SIG-M5 treated with dmso at 0.1 percent for 504 hours (cell line): Measurements from ENCODE around the gene CNTN4.
"Not testable (repeated sequence)": the region's sequence is repeated elsewhere in the genome, so short reads cannot be mapped to it uniquely, and the experiment has no call there.

ENCODE experiments used
- DNase-seq: peaks from one replicate; lab custom pipeline; 2025; ENCODE audit not compliant: unreplicated experiment; lab: John Stamatoyannopoulos, UW

The CNTN4 gene

GRCh38 chr3:2512881-2513280, 414.2 kb downstream of the CNTN4 start:
- no peak for DNase-seq

GRCh38 chr3:2513986-2514385, 415.3 kb downstream of the CNTN4 start:
- no peak for DNase-seq

DNA sequence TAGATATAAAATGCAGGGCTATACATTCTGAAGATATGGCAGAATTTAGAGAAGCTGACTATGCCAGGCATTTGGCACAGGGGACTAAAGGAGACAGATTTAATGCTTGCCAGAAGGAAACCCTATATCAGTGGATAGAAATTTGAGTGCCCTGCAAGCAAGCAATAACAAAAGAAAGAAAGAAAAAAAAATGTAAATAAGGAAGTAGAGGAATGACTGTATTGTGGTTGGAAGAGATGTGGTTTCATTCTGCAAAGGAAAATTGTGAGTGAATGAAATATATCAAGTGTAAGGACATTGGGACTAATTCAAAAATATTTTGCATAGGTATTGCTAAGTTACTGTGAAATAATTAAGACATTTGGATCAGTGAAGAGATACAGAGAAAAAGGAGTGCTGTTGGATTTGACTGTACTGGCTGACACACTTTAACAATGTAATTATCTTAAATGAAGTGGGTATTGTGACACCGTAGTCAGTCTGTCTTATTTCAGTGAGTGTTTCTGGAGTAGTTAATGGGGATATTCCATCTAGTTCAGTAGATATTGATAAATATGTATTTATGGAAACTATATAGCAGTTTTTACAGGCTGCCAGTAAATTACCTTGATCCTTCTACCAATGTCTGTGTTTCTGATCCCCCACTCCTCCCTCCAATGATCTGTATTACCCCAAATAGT, 418.2 kb downstream of the CNTN4 start:
- DNase-seq: no peak

DNA sequence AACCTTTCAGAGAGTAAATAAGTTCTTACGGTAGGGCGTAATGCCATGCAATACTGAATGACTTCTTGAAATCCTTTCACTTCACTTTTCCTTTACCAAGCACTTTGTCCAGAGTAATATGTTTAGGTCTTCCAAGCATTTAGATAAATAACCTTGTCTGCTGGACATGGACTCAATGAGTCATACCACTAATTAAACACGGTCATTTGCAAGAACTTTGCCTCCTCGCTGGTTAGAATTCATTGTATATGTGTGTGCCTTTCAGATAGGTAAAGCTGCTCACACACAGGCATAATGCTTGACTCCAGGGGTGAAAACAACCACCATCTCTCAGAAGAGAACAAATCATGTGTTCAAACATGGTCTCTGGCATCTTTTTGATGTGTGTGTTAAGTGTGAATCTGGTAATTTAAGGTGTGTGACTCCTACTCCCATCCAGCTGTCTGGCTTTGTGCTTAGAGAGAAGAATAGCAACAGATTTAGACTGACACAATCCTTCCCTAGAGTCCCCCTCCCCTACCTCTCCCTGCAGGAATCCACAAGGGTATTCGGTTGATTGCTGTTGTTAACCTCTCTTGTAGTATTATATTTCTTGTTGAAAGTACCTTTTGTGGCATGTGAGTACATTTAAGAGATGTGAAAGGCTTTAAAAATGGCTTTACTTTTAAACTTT, 419.0 kb downstream of the CNTN4 start:
- no peak for DNase-seq

- DNase-seq: no peak
Observed at GRCh38 chr3:2523281-2523836, 424.7 kb downstream of the CNTN4 start.

DNA sequence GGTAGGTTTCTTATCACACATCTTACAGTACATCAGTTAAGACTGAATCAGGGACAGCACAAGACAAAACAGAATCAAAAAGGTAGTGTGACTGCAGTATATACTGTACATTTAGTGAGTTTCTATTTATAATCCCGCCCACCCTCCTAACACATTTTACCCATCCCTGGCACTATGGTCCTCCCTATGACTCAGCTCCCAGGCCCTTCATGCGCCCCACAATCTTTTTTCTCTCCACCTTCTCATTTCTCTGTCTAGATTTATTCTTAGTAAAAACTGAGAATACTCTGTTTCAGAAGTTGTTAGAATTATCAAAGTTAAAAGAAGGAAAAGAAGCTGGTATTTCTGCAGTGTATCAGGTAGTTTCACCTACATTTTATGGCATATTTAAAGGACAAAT, 427.3 kb downstream of the CNTN4 start:
- no peak for DNase-seq

DNA sequence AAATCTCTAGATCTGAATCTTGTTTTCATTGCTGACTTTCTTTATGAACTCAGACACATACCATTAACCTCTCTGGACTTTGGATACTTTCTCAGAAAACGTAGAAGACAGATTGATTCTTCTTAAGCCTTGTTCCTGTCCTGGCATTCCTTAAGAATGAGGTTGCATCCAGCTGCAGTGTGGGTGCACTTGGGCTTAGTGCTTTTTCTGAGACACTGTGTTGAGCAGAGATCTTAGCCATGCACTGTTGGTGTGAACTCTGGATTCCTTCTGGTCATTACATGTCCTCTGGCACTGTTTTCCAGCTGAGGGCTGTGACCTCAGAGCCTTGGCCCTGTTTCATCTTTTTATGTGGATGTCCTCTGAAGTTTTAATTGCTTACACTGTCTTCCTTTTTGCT, 428.3 kb downstream of the CNTN4 start:
- DNase-seq: no peak

DNA sequence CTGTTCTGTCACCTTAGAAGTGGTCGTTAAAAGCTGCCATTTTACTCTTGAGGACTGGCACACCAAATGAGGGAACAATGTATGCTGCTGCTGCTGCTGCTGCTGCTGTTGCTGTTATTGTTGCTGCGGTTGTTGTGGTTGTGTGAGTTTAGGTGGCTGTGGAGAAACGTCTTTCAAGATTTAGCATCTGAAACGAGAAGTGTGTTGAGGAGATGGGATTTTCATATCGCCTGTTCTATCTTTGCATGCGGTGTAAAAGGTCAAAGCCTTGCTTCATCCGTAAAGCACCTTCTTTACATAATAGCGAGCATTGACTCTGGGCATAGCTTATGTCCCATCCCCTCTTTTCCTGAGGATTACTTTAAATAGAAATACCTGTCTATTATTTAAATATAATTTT, 428.7 kb downstream of the CNTN4 start:
- DNase-seq: not testable (repeated sequence)

GRCh38 chr3:2534767-2535166, 436.1 kb downstream of the CNTN4 start:
- DNase-seq: not testable (repeated sequence)

DNA sequence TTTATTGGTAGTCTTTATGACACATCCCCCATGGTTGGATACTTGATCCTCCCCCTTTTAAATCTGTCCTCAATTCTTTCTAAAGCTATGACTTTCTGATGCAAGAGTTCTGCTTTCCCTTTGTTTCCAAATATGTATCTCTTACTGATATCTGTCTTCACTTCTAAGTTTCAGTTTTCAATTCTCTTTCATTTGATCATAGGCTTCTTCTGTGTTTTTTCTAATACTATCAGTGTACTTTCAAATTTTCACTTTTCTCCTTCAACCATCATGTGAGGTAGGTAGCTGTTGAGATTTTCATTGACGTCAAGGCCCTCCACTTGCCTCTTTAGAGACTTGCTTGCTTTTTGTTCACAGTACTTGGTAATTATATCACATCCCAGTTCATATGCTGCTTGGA, 436.5 kb downstream of the CNTN4 start:
- DNase-seq: no peak

GRCh38 chr3:2536575-2536974, 437.9 kb downstream of the CNTN4 start:
- DNase-seq: no peak

DNA sequence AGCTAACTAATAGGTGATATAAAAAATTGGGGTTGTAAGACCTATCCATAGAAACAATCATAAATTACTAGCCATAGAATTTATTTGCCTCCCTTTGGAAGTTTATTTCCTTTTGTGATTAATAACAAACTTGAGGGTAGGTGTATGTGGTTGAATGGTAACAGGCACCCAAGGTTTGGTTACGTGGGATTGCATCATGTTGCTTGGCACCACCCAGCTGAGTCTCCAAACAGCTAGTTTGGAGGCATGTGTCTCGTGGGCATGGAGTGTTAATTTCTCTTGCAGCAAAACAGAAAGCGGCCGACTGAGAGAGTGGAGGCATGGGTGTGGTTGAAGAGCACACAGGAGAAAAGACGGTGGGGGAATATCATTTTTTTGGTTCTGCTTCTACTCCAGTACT, 441.4 kb downstream of the CNTN4 start:
- DNase-seq: no peak

GRCh38 chr3:2543247-2543646, 444.6 kb downstream of the CNTN4 start:
- DNase-seq: no peak

DNA sequence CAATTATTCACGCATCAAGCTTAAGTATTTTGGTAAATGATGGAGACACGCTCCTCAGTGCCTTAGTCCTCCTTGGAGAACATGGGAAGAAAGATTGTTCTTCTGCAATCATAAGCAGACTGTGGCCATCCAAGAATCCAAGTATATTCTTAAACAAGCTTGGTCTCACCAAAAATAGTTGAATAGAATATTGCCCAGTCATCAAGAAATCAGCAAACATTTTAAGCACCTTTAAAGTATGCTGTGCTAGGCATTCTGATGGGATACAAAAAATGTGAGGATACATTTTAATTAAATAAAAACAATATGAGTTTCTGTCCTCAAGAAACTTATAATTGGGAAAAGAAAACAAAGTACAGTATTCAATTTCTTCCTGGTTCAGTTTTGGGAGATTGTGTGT, 445.5 kb downstream of the CNTN4 start:
- no peak for DNase-seq

DNA sequence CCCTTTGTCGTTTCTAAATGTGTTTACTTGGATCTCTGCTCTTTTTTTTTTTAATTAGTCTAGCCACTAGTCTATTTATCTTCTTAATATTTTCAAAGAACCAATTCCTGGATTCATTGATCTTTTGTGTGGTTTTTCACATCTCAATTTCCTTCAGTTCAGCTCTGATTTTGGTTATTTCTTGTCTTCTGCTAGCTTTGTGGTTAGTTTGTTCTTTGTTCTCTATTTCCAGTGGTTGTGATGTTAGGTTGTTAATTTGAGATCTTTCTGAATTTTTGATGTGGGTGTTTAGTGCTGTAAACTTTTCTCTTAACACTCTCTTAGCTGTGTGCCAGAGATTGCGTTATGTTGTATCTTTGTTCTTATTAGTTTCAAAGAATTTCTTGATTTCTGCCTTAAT, 446.1 kb downstream of the CNTN4 start:
- DNase-seq: no peak

DNA sequence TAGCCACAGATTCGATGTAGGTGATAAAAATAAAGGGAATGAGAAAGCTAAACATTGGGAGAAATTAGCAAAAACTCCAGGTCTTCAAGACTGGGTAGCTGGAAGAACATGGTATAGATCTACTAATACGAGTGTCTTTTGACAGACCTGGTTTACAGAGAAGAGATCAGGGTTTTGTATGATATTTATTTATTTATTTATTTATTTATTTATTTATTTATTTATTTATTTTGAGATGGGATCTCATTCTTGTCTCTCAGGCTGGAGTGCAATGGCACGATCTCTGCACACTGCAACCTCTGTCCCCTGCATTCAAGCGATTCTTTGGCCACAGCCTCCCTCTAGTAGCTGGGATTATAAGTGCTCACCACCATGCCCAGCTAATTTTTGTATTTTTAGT, 448.4 kb downstream of the CNTN4 start:
- no peak for DNase-seq

DNA sequence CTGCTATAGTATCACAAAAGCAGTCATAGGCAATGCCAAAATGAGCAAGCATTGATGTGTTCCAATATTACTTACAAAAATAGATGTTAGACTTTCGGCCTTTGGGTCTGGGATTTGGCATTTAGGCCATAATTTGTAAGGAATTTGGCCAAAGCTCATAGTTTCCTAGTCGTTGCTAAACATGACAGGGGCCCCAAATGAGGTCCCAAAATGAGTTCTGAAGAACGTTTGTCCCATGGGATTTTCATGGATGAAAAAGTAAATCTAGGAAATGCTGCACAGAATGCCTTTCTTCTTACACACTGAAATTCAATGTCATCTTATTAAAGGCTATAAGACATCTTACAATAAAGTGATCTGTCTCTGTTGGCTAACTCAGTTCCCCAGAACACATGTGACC, 456.0 kb downstream of the CNTN4 start:
- DNase-seq: no peak

DNA sequence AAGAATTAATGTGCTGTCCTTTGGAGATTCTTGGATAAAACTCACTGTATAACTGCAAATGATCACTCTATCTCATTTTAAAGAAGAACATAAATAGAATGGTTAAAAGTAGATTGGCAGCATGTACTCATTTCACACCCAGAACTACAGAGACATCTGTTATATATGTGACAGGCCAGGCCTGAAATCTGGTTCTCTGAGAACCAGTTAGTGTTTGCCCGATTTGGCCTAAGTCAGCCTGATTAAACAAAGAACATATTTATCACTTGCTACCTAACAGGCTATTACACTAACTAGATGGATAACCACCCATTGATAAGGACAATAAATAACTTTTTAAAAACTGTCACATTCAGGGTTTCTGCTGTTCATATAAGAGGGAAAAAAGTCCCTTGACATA, 460.1 kb downstream of the CNTN4 start:
- DNase-seq: no peak

DNA sequence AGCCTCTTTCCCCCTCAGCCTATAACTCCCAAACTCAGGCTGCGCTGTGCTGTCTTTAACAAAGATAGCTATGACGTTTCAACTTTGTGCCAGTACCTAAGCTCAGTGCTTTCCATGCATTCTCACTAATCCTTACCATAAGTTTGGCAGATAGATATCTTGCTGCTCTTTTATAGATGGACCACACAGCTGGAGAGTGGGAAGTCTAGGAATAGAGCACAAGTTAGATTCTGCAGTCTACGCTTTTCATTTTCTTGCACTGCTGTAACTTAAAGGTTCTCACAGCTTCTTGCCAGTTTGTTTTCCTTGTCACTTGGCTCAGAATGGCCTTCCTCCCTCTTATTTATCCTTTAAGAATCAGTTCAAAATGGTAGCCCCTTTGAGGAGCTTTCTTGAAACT, 468.8 kb downstream of the CNTN4 start:
- DNase-seq: no peak

DNA sequence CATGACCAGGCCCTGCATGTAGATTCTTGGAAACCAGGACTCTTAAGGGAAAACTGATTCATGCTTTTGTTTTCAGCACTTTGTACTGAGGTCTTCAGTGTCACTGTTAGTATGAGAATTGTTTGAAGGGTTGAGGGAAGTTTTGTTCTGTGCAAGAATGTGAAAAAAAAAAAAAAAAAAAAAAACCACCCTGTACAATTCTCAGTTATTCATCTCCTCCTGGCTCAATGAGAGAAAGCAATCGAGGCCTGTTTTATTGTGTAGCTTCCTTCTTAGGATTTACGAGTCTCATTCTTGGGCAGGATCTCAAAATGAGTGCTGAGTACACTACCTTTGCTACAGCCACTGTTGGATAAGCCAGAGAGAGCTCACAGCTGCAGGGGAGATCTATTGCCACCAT, 469.5 kb downstream of the CNTN4 start:
- DNase-seq: no peak

DNA sequence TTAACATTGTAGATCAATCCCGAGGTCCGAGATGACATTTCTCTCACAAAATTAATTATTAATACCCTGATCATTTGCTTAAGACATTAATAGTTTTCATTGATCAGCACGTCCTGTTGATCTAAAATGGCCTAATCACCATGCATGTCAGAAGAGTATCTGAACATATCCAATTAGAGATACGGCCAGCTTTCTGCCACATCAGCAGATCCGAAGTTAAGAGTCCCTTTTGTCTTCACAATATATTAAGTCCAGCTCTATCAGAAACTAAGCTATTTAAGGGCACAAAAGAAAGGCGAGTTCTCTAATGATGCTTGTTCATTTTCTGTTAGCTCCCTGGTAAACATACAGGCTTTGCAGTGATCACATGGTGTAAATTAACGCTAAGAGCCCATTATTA, 470.3 kb downstream of the CNTN4 start:
- DNase-seq: no peak

DNA sequence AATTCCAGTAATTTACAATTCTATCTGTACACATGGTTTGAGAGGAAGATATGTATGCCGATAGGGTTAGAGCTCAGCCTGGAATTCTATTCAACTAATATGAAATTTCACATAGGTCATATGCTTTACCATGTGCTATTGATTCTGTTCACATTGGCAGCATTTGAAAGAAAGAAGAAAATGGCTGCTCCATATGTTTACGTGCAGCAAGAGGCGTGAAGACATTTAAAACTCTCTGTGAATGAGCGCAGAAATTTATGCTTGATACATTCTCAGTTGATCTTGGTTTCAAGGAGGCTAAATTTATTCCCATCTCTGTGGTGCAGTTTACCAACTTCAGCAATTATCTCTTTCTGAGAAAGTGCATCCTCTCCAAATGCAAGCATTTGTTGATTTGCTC, 478.9 kb downstream of the CNTN4 start:
- no peak for DNase-seq

DNA sequence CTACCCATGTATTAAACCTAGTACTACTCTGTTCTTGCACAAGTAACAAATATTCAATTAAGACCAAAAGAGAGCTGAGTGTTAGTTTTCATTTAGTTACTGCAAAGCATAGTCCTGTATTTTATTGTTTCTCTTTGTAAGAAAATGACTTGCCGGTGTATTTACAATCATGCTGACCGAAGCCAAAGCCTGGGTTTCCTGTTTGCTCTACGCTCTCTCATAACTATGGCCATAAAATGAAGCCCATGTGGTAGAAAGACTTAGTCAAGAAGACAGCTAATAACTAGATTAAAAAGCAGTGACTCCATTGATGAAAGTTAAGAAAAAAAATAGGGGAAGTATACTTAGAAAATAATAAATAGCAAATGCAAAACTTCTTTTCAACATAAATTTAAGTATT, 479.9 kb downstream of the CNTN4 start:
- no peak for DNase-seq
